ENCODE measurements around the gene AGTPBP1. TPM values are rescaled to one million over a fixed set of nuclear protein-coding genes. Genes with fewer than 3 reads are reported as not detected.

Gene AGTPBP1
- polyA plus RNA-seq, 1 of the 3 experiments (the other 2 are of a cell fraction): 3.8 TPM

DNA sequence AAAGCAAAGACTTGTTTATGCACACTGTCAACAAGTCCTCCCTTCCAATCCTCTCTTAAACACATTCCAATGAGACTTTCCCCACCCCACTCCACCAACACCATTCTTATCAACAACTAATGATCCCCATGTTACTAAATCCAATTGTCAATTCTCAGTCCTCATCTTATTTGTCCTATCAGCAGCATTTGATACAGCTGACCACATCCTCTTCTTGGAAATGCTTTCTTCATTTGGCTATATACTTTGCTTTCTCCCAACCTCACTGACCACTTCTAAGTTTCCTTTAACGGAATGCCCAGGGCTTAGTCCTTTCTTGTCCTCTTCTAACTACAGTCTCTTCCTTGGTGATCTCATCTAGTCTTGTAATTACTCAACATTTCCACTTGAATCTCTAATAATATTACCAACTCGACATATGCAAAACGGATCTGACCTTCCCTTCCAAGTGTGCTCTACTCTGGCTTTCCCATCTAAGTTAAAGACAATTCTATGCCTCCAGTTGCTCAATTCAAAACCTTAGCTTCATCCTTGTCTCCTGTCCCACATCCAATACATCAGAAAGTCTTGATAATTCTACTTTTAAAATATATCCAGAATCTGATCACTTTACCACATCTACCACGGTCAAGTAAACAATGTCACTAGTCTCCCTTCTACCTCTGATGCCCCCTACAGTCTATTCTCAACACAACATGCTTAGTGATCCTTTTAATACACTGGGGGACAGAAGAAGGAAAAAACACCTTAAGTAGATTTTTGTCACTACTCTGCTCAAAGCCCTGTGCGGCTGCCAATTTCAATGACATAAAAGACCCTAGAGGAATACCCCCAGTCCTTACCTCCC, 25.5 kb downstream of the AGTPBP1 start:
- no peaks in the 10 kb centered on the region for H3K9me3 ChIP-seq
- TF ChIP-seq, protein P1, sequence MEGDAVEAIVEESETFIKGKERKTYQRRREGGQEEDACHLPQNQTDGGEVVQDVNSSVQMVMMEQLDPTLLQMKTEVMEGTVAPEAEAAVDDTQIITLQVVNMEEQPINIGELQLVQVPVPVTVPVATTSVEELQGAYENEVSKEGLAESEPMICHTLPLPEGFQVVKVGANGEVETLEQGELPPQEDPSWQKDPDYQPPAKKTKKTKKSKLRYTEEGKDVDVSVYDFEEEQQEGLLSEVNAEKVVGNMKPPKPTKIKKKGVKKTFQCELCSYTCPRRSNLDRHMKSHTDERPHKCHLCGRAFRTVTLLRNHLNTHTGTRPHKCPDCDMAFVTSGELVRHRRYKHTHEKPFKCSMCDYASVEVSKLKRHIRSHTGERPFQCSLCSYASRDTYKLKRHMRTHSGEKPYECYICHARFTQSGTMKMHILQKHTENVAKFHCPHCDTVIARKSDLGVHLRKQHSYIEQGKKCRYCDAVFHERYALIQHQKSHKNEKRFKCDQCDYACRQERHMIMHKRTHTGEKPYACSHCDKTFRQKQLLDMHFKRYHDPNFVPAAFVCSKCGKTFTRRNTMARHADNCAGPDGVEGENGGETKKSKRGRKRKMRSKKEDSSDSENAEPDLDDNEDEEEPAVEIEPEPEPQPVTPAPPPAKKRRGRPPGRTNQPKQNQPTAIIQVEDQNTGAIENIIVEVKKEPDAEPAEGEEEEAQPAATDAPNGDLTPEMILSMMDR (IDR thresholded peaks at IDR 0.05): peak; percentile 37; the same call in 1 of the 2 replicates
- TF ChIP-seq NRF1 (IDR thresholded peaks at IDR 0.05; ENCODE audit: low read depth, low read length): no peak
- H3K9me2 ChIP-seq: no peaks in the 10 kb centered on the region
- WGBS (ENCODE audit: low lambda C conversion rate): 89% methylated on average over 5 of the region's 5 CpGs
- no peaks in the 10 kb centered on the region for H3K4me1 ChIP-seq (ENCODE audit: control insufficient read depth in 1 of 2, insufficient read depth in 2 of 2, low read depth in 1 of 2, low read length in 1 of 2)
- POLR2A ChIA-PET: no interaction called here
- H3K4me3 ChIP-seq (ENCODE audit: low read depth in 2 of 2, low read length in 1 of 2): no peak overlapping the region
- H2AFZ ChIP-seq (ENCODE audit: low read depth): no peak overlapping the region
- CTCF ChIA-PET: interaction anchor here (1.1 kb wide), 1 partner anchor 9 kb away, joined by 3 read pairs; no protein-coding TSS in a partner anchor
- DNase-seq: no peak
- no peaks in the 10 kb centered on the region for H3K36me3 ChIP-seq (replicated peaks in 1 of 2; ENCODE audit: control insufficient read depth in 1 of 2, insufficient read depth in 2 of 2, low read length in 1 of 2)
- no peaks in the 10 kb centered on the region for H4K20me1 ChIP-seq (ENCODE audit: insufficient read depth)
- no peak overlapping the region for H3K9ac ChIP-seq
- no peak overlapping the region for H3K4me2 ChIP-seq
- H3K27me3 ChIP-seq (ENCODE audit: insufficient read depth): no peaks in the 10 kb centered on the region
- H3K27ac ChIP-seq (ENCODE audit: low read depth in 2 of 2, low read length in 1 of 2): no peak overlapping the region
- H3K79me2 ChIP-seq (ENCODE audit: insufficient read depth): no peaks in the 10 kb centered on the region
- no peaks in the 10 kb centered on the region for H3F3A ChIP-seq (replicated peaks; ENCODE audit: insufficient read depth)

DNA sequence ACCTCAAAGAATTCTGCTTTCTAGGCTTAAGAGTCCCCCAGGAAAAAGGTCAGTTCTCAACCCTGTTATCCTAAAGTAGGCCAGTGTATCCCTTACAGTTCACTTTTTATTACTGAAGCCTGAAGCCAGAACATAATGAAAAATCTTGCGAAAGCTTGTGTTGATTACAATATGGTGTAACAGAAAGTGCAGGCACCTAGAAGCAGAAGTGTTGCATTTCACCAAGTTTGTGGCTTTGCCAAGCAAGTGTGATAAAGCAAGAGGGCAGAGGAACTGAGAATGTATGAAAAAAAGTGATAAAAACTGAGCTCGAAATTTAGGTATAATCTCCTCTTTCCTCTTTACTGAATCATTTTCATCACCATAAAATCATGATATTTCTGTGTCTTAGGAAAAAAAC, 26.2 kb downstream of the AGTPBP1 start:
- H3K9me3 ChIP-seq: no peaks in the 10 kb centered on the region
- H3K36me3 ChIP-seq (replicated peaks in 1 of 2; ENCODE audit: control insufficient read depth in 1 of 2, insufficient read depth in 2 of 2, low read length in 1 of 2): no peaks in the 10 kb centered on the region
- no peaks in the 10 kb centered on the region for H4K20me1 ChIP-seq (ENCODE audit: insufficient read depth)
- H3K27ac ChIP-seq (ENCODE audit: low read depth in 2 of 2, low read length in 1 of 2): no peak overlapping the region
- ChIA-PET POLR2A (no interaction called here), CTCF (interaction anchor here (1.1 kb wide), 1 partner anchor 8 kb away, joined by 3 read pairs; no protein-coding TSS in a partner anchor)
- no peak overlapping the region for H3K9ac ChIP-seq
- no peaks in the 10 kb centered on the region for H3K9me2 ChIP-seq
- no peaks in the 10 kb centered on the region for H3K4me1 ChIP-seq (ENCODE audit: control insufficient read depth in 1 of 2, insufficient read depth in 2 of 2, low read depth in 1 of 2, low read length in 1 of 2)
- no peak overlapping the region for H3K4me3 ChIP-seq (ENCODE audit: low read depth in 2 of 2, low read length in 1 of 2)
- no peak overlapping the region for H2AFZ ChIP-seq (ENCODE audit: low read depth)
- TF ChIP-seq, protein P2, sequence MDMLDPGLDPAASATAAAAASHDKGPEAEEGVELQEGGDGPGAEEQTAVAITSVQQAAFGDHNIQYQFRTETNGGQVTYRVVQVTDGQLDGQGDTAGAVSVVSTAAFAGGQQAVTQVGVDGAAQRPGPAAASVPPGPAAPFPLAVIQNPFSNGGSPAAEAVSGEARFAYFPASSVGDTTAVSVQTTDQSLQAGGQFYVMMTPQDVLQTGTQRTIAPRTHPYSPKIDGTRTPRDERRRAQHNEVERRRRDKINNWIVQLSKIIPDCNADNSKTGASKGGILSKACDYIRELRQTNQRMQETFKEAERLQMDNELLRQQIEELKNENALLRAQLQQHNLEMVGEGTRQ (IDR thresholded peaks at IDR 0.05; ENCODE audit: borderline replicate concordance, low read depth, low read length): no peak
- TF ChIP-seq, protein P3, sequence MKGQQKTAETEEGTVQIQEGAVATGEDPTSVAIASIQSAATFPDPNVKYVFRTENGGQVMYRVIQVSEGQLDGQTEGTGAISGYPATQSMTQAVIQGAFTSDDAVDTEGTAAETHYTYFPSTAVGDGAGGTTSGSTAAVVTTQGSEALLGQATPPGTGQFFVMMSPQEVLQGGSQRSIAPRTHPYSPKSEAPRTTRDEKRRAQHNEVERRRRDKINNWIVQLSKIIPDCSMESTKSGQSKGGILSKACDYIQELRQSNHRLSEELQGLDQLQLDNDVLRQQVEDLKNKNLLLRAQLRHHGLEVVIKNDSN (IDR thresholded peaks at IDR 0.05; ENCODE audit: borderline replicate concordance, low read depth): no peak
- TF ChIP-seq, protein P4, sequence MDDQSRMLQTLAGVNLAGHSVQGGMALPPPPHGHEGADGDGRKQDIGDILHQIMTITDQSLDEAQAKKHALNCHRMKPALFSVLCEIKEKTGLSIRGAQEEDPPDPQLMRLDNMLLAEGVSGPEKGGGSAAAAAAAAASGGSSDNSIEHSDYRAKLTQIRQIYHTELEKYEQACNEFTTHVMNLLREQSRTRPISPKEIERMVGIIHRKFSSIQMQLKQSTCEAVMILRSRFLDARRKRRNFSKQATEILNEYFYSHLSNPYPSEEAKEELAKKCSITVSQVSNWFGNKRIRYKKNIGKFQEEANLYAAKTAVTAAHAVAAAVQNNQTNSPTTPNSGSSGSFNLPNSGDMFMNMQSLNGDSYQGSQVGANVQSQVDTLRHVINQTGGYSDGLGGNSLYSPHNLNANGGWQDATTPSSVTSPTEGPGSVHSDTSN (IDR thresholded peaks at IDR 0.05): no peak
- TF ChIP-seq FOXJ3 (CRISPR knock-in tag; IDR thresholded peaks at IDR 0.05) (no peak), MXI1 (IDR thresholded peaks at IDR 0.05; ENCODE audit: low read depth, low read length) (no peak), EP300 (IDR thresholded peaks at IDR 0.05; ENCODE audit: borderline replicate concordance in 1 of 2, low read depth in 1 of 2, low read length in 1 of 2) (no peak), MEF2A (IDR thresholded peaks at IDR 0.05; ENCODE audit: borderline replicate concordance, low read depth) (no peak), GABPA (IDR thresholded peaks at IDR 0.05; ENCODE audit: low read depth) (no peak), EZH2phosphoT487 (IDR thresholded peaks at IDR 0.05; ENCODE audit: borderline replicate concordance, low read depth) (no peak), YY1 (IDR thresholded peaks at IDR 0.05; ENCODE audit: low read depth) (no peak)
- TF ChIP-seq, protein P1 (IDR thresholded peaks at IDR 0.05): no peak
- no peak for DNase-seq
- no peak overlapping the region for H3K4me2 ChIP-seq
- H3K79me2 ChIP-seq (ENCODE audit: insufficient read depth): no peaks in the 10 kb centered on the region
- H3K27me3 ChIP-seq (ENCODE audit: insufficient read depth): no peaks in the 10 kb centered on the region
- WGBS (ENCODE audit: low lambda C conversion rate): 71% methylated on average over 2 of the region's 2 CpGs
- no peaks in the 10 kb centered on the region for H3F3A ChIP-seq (replicated peaks; ENCODE audit: insufficient read depth)

Measured in SK-N-SH (cell line).